ENCODE data around the gene SLC6A2.

The SLC6A2 gene

GRCh38 chr16:55709801-55710200 lies 54.0 kb downstream of the SLC6A2 start:
- POLR2A ChIA-PET: no interaction called here
- no peak for DNase-seq (ENCODE audit: extremely low spot score)
- no peak for TF ChIP-seq CTCF (IDR thresholded peaks at IDR 0.05; ENCODE audit: control extremely low read depth, extremely low read depth, low read depth, missing control alignments)
- CTCF ChIA-PET: interaction anchor here (1.1 to 11.5 kb wide), 4 partner anchors 44 to 247 kb away, joined by 3 to 176 read pairs (median 22); no protein-coding TSS in a partner anchor

- POLR2A ChIA-PET: no interaction called here
- CTCF ChIA-PET: interaction anchor here (5.5 to 11.5 kb wide), 2 partner anchors 130 to 247 kb away, joined by 41 to 176 read pairs; no protein-coding TSS in a partner anchor
- no peak for DNase-seq (ENCODE audit: extremely low spot score)
- TF ChIP-seq CTCF (IDR thresholded peaks at IDR 0.05; ENCODE audit: control extremely low read depth, extremely low read depth, low read depth, missing control alignments): no peak
Observed at GRCh38 chr16:55710466-55710865, 54.7 kb downstream of the SLC6A2 start.

GRCh38 chr16:55711959-55712876 lies 56.4 kb downstream of the SLC6A2 start:
- ChIA-PET POLR2A (no interaction called here), CTCF (interaction anchor here (0.8 to 5.5 kb wide), 13 partner anchors 8 to 606 kb away, joined by 3 to 41 read pairs (median 3); no protein-coding TSS in a partner anchor)
- peak; percentile 72 for TF ChIP-seq CTCF (IDR thresholded peaks at IDR 0.05; ENCODE audit: control extremely low read depth, extremely low read depth, low read depth, missing control alignments)
- DNase-seq (ENCODE audit: extremely low spot score): peak; percentile 59

- DNase-seq (ENCODE audit: extremely low spot score): no peak
- POLR2A ChIA-PET: no interaction called here
- TF ChIP-seq CTCF (IDR thresholded peaks at IDR 0.05; ENCODE audit: control extremely low read depth, extremely low read depth, low read depth, missing control alignments): no peak
- CTCF ChIA-PET: interaction anchor here (0.8 to 5.5 kb wide), 11 partner anchors 9 to 605 kb away, joined by 3 to 41 read pairs (median 3); no protein-coding TSS in a partner anchor
Observed at GRCh38 chr16:55713103-55713502, 57.3 kb downstream of the SLC6A2 start.

- no peak for DNase-seq (ENCODE audit: extremely low spot score)
- ChIA-PET CTCF (interaction anchor here (0.9 kb wide), 1 partner anchor 14 kb away, joined by 4 read pairs; no protein-coding TSS in a partner anchor), POLR2A (no interaction called here)
- TF ChIP-seq CTCF (IDR thresholded peaks at IDR 0.05; ENCODE audit: control extremely low read depth, extremely low read depth, low read depth, missing control alignments): no peak
Observed at GRCh38 chr16:55717326-55717725, 61.5 kb downstream of the SLC6A2 start.

GRCh38 chr16:55725055-55725777 lies 69.4 kb downstream of the SLC6A2 start:
- CTCF ChIA-PET: no interaction called here
- TF ChIP-seq CTCF (IDR thresholded peaks at IDR 0.05; ENCODE audit: control extremely low read depth, extremely low read depth, low read depth, missing control alignments): no peak
- DNase-seq (ENCODE audit: extremely low spot score): no peak
- POLR2A ChIA-PET: no interaction called here

All from GM10248 (cell line).